ENCODE measurements around the gene CYP2C9. TPM values are rescaled to one million over a fixed set of nuclear protein-coding genes. Genes with fewer than 3 reads are reported as not detected.

CYP2C9 gene
- total RNA-seq, 1 donor from 2014 or later: not detected

DNA sequence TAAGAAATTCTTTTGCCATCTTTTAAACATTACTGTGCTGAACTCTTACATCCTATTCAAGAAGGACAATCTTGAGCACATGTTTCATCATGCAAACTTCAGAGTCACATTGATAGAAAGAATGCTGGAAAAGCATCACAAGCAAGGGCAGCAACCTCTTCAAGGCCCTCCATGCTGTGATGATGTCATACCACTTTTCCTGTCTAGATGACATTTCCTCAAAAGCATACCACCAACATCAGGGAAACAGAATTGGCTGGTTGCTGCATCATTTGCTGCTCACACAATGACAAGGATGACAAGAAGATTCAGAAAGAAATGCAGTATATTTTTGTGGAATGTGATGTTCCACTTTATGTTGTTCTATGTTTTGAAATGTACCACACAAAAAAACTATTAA, 93.2 kb downstream of the CYP2C9 start:
- DNase-seq (ENCODE audit: low read depth, low spot score): no peak
- Mint-ChIP-seq H3K27ac (ENCODE audit: unreplicated experiment) (no peak overlapping the region), H3K36me3 (ENCODE audit: low read depth) (no peaks in the 10 kb centered on the region), H3K27me3 (ENCODE audit: low read depth) (no peaks in the 10 kb centered on the region), H3K4me3 (no peak overlapping the region), H3K9me3 (no peaks in the 10 kb centered on the region), H3K4me1 (peaks cover 3% of the 10 kb centered on the region)
- no peak for TF ChIP-seq CTCF (conservative IDR thresholded peaks at IDR 0.05)

- Mint-ChIP-seq H3K36me3 (ENCODE audit: low read depth) (no peaks in the 10 kb centered on the region), H3K4me3 (no peak overlapping the region), H3K27ac (ENCODE audit: unreplicated experiment) (no peak overlapping the region), H3K4me1 (peaks cover 3% of the 10 kb centered on the region), H3K27me3 (ENCODE audit: low read depth) (no peaks in the 10 kb centered on the region), H3K9me3 (no peaks in the 10 kb centered on the region)
- no peak for TF ChIP-seq CTCF (conservative IDR thresholded peaks at IDR 0.05)
- no peak for DNase-seq (ENCODE audit: low read depth, low spot score)
These were observed 95.9 kb downstream of the CYP2C9 start for GRCh38 chr10:95034401-95034800.

DNA sequence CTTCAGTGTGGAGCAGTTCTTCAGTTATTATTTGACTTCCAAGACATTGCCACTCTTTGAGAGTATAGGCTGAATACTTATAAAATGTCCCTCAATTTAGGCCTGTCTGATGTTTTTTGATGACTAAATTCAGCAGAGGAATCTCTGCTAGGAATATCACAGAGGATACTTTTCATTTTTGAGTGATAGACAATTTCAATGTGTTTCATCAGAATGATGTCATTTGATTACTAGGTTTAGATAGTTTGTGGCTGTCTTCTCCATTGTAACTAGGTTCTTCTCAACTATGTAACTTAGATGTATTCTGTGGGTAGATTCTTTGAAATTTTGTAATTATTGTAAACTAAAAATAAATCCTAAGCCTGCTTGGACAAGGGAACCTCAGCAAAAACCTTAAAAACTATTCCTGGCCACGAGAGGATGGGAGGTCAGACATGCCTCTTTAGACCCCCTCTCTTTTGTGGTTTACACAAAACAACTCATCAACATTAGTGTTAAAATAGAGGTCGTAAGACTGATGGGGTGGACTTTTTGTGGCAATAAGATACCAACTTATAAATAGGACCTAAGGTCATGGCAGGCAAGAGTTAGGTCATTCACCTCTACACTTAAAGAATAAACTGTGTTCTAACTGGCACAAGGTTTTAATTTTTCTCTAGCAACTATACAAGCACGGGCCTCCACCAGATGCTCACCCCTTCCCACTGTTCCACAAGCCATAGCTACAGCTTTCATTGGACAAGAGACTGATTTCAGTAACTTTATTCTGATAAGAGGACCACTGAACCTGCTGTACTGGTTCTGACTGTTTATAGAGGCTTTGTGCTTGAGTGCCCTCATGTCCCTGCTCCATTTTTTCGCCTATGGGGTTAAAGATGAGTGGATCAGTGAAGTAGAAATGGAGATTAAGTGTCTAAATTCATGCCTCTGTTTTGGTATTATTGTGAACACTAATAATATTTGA, 97.2 kb downstream of the CYP2C9 start:
- Mint-ChIP-seq H3K27me3 (ENCODE audit: low read depth) (no peaks in the 10 kb centered on the region), H3K36me3 (ENCODE audit: low read depth) (no peaks in the 10 kb centered on the region), H3K4me3 (no peak overlapping the region), H3K27ac (ENCODE audit: unreplicated experiment) (no peak overlapping the region), H3K4me1 (peaks cover 3% of the 10 kb centered on the region), H3K9me3 (no peaks in the 10 kb centered on the region)
- TF ChIP-seq CTCF (conservative IDR thresholded peaks at IDR 0.05): no peak
- DNase-seq (ENCODE audit: low read depth, low spot score): no peak

GRCh38 chr10:95039281-95039680, 100.8 kb downstream of the CYP2C9 start:
- Mint-ChIP-seq H3K27ac (ENCODE audit: unreplicated experiment) (no peak overlapping the region), H3K4me1 (no peaks in the 10 kb centered on the region), H3K9me3 (no peaks in the 10 kb centered on the region), H3K27me3 (ENCODE audit: low read depth) (no peaks in the 10 kb centered on the region), H3K4me3 (no peak overlapping the region), H3K36me3 (ENCODE audit: low read depth) (no peaks in the 10 kb centered on the region)
- DNase-seq (ENCODE audit: low read depth, low spot score): no peak
- no peak for TF ChIP-seq CTCF (conservative IDR thresholded peaks at IDR 0.05)

Other genes starting within 250 kb of the CYP2C9 start
- gene CYP2C19, start 176.0 kb upstream of the CYP2C9 start, total RNA-seq: not detected in 2 replicates
- 2.5 and 2.8 TPM in 2 replicates for gene CYP2C8, start 130.8 kb downstream of the CYP2C9 start, total RNA-seq

Measured in neural crest cell (in vitro differentiated cells).